ENCODE data around the gene FLNB. TPM values are rescaled to one million over a fixed set of nuclear protein-coding genes. Genes with fewer than 3 reads are reported as not detected.

FLNB gene
- total RNA-seq, 1 donor from 2014 or later, result 40.4 TPM

DNA sequence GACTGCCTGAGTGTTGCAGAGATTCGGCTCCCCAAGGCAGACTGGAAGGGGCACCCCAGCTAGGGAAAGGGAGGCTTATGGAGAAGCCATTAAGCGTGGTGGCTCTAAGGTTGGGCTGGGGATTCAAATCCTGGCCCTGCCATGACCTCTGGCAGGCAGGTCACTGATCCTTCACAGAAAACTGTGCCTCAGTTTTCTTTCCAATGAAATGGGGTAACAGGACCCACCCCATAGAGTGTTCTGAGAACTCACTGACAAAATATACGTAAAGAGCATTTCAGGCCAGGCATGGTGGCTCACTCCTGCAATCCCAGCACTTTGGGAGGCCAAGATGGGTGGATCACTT, 167.9 kb downstream of the FLNB start:
- no peak overlapping the region for H3K4me3 Mint-ChIP-seq
- H3K4me1 Mint-ChIP-seq, result peaks cover 17% of the 10 kb centered on the region
- H3K9me3 Mint-ChIP-seq, result no peaks in the 10 kb centered on the region
- no peak for DNase-seq (ENCODE audit: low read depth, low spot score)
- H3K27me3 Mint-ChIP-seq (ENCODE audit: low read depth), result peaks cover 4% of the 10 kb centered on the region
- TF ChIP-seq, protein P1, sequence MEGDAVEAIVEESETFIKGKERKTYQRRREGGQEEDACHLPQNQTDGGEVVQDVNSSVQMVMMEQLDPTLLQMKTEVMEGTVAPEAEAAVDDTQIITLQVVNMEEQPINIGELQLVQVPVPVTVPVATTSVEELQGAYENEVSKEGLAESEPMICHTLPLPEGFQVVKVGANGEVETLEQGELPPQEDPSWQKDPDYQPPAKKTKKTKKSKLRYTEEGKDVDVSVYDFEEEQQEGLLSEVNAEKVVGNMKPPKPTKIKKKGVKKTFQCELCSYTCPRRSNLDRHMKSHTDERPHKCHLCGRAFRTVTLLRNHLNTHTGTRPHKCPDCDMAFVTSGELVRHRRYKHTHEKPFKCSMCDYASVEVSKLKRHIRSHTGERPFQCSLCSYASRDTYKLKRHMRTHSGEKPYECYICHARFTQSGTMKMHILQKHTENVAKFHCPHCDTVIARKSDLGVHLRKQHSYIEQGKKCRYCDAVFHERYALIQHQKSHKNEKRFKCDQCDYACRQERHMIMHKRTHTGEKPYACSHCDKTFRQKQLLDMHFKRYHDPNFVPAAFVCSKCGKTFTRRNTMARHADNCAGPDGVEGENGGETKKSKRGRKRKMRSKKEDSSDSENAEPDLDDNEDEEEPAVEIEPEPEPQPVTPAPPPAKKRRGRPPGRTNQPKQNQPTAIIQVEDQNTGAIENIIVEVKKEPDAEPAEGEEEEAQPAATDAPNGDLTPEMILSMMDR (conservative IDR thresholded peaks at IDR 0.05), result no peak
- no peaks in the 10 kb centered on the region for H3K36me3 Mint-ChIP-seq (ENCODE audit: low read depth)
- no peak overlapping the region for H3K27ac Mint-ChIP-seq (ENCODE audit: unreplicated experiment)

DNA sequence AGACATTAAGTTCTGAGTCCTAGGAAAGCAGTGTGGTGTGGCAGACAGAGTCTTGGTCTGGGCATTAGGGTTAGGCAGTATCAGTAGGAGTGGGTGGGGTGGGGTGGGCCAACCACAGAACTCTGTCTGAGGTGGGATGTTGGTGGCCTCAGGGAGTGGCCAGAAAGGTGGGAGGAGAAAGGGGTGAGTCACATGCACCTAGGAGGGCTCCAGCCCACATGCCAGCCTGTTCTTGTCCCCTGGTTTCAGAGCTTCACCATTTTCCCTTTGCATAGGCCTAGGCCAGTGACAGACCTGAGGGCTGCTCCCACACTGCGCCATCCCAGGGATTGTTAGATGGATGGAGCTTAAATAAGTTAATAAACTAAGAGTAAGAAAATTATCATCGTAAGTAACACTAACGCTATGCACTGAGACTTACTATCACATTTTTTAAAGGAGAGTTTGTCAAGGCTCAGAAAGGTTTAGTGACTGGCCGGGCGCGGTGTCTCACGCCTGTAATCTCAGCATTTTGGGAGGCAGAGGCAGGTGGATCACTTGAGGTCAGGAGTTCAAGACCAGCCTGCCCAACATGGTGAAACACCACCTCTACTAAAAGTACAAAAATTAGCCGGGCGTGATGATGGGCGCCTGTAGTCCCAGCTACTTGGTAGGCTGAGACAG, 168.7 kb downstream of the FLNB start:
- no peak for DNase-seq (ENCODE audit: low read depth, low spot score)
- peaks cover 7% of the 10 kb centered on the region for H3K27me3 Mint-ChIP-seq (ENCODE audit: low read depth)
- H3K27ac Mint-ChIP-seq (ENCODE audit: unreplicated experiment), result no peak overlapping the region
- TF ChIP-seq, protein P1 (conservative IDR thresholded peaks at IDR 0.05), result no peak
- no peak overlapping the region for H3K4me3 Mint-ChIP-seq
- H3K36me3 Mint-ChIP-seq (ENCODE audit: low read depth), result no peaks in the 10 kb centered on the region
- peaks cover 17% of the 10 kb centered on the region for H3K4me1 Mint-ChIP-seq
- no peaks in the 10 kb centered on the region for H3K9me3 Mint-ChIP-seq

DNA sequence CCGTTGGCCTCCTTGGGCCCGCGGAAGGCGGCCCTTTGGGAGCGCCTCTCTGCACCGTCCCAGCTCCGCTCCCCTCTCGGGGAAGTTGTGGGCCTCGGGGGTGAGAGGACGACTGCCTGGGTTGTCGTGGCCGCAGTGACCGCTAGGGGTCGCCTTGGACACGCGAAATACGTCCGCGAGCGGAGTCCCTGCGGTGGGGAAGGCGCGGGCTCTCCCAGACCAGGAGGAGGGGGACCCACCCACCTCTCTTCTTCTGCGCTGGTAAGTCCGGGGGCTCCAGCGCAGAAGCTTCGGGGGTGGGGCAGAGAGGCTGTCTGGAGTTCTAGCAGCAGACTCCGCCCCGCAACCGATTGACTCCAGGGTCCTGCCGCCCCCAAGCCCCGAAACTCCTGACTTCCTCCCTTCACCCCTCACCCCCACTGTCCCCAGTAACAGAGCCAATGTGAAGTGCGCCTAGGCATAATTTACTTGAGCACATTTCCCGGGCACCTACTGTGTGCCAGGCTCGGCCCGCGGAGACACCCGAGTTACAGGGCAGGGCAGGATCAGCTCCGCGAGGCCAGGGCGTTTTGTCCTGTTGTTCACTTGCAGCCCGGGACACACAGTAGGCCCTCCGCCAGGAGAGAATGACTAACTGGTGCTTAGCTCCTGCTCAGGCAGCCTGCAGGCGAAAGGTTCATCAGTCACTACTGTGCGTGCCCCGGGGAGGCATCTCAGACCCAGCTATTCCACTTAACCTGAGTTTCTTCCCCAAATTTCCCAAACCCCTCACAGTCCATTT, 169.7 kb downstream of the FLNB start:
- peaks cover 7% of the 10 kb centered on the region for H3K27me3 Mint-ChIP-seq (ENCODE audit: low read depth)
- peak overlapping the region; percentile 75 for H3K27ac Mint-ChIP-seq (ENCODE audit: unreplicated experiment)
- H3K9me3 Mint-ChIP-seq, result no peaks in the 10 kb centered on the region
- DNase-seq (ENCODE audit: low read depth, low spot score), result peak; percentile 99
- no peaks in the 10 kb centered on the region for H3K36me3 Mint-ChIP-seq (ENCODE audit: low read depth)
- peaks cover 17% of the 10 kb centered on the region for H3K4me1 Mint-ChIP-seq
- TF ChIP-seq, protein P1 (conservative IDR thresholded peaks at IDR 0.05), result peak; percentile 97
- peak overlapping the region; percentile 47 for H3K4me3 Mint-ChIP-seq

DNA sequence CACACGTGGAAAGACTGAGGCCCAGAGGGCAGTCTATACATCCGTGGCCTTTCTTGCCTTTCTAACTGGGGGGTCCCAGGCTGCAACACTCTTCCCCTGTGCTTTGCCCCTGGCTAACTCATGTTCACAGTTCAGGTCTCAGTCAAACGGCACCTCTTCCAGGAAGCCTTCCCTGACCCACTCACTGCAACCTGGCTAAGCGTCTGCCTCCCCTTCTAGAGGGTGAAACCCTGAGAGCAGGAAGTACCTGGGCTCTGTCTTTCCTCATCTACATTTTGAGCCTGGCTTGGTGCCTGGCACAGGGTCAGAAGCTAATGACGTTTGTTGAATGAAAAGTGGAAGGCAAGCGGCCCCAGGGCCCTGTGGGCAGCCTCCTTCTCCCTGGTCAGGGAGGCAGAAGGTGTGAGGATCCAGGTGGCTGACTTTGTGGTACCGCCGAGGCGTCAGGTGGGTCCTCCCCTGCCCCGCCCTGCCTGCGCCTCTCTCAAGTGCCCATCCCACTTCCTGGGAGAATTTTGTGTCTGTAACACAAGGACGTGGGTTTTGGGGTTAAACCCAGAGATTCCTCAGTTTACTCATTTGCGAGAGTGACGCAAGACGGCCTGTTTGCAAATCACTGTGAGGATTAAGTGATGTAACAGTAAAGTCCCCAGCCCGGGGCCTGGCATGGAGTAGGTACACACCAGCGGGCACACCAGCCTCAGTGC, 170.5 kb downstream of the FLNB start:
- Mint-ChIP-seq H3K36me3 (ENCODE audit: low read depth) (no peaks in the 10 kb centered on the region), H3K4me3 (no peak overlapping the region), H3K9me3 (no peaks in the 10 kb centered on the region), H3K27ac (ENCODE audit: unreplicated experiment) (no peak overlapping the region), H3K4me1 (peaks cover 17% of the 10 kb centered on the region), H3K27me3 (ENCODE audit: low read depth) (peaks cover 9% of the 10 kb centered on the region)
- TF ChIP-seq, protein P1 (conservative IDR thresholded peaks at IDR 0.05), result no peak
- no peak for DNase-seq (ENCODE audit: low read depth, low spot score)

DNA sequence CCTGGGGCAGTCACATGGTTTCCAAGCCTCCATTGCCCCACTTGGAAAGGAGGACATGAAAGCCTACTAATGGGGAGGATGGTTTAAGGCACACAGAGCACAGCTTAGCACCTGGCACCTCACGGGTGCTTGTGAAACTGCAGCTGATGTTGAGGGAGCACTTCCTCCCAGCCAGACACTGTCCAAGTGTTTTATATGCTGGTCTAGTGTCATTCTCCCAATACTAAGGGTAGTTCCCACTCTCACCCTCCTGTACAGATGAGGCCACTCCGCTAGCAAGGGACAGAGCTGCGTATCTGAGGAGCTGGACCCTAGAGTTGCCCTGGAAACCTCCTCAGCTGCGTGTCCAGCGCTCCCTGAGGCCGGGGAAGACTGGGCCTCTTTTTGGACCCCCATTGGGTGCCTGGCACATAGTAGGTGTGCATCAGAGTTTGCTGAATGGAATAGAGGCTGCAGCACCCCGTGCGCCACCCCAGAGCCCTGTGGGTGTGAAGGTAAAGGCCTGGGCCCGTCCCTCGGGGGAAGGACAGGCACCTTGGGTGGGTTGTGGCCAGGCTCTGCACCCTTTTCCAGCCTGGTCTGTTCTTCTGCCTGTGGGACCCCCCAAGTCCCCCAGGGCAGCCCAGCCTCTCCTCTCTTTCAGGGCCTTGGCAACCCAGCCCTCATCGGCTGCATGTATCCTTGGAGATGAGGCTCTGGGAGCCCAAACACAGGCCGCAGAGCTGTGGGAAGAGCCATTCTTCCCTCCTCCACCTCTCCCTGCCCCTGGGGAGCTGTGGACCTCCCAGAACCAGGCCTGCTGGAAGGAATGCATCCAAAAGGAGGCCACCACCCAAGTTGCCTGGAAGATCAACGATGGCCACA, 171.2 kb downstream of the FLNB start:
- Mint-ChIP-seq H3K4me3 (no peak overlapping the region), H3K27ac (ENCODE audit: unreplicated experiment) (no peak overlapping the region), H3K36me3 (ENCODE audit: low read depth) (no peaks in the 10 kb centered on the region), H3K9me3 (no peaks in the 10 kb centered on the region), H3K27me3 (ENCODE audit: low read depth) (peaks cover 10% of the 10 kb centered on the region), H3K4me1 (peaks cover 12% of the 10 kb centered on the region)
- no peak for DNase-seq (ENCODE audit: low read depth, low spot score)
- TF ChIP-seq, protein P1 (conservative IDR thresholded peaks at IDR 0.05), result no peak

All from neural crest cell (in vitro differentiated cells).